ENCODE results near the gene POLA1. TPM values are rescaled to one million over a fixed set of nuclear protein-coding genes. Genes with fewer than 3 reads are reported as not detected.
"Not testable (repeated sequence)": the region's sequence is repeated elsewhere in the genome, so short reads cannot be mapped to it uniquely, and the experiment has no call there.

POLA1 gene
- total and polyA plus RNA-seq, 7 experiments from 2014 or later: 4.1 to 26.6 (median 6.5) TPM

DNA sequence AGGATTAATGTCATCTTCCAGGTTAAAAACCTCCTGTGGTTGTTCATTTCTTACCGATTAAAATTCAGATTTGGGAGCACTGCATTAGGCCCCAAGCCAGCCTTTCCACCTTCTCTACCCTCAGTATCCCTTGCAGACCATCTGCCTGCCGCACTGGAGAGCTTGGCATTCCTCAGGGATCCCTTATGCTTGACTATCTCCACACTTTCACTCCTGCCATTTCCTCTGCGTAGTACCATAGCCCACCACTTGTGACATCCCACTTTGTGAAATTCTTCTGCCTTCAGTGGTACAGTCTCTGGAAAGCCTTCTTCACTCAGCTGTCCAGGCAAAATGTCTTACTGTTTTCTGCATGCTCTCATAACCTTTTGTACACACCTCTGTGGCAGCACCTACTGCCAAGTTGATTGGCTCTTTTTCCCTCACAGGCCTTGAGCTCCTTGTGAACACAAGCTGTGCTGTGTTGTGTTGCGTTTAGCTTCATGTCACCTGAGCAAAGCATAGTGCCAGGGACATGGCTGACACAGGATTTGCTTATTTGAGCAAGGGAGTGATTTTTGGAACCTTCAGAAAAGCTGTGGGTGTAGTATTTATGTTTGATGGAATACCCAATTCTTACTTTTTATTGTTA, 165.6 kb downstream of the POLA1 start:
- POLR2A ChIA-PET: no interaction called here
- Mint-ChIP-seq H3K27me3 (no peaks in the 10 kb centered on the region), H3K27ac (no peak overlapping the region), H3K9me3 (peaks cover 0 to 2% (median 0%) of the 10 kb centered on the region in 11 donors), H3K36me3 (peaks cover 0 to 17% (median 3%) of the 10 kb centered on the region in 5 donors), H3K4me3 (no peak overlapping the region), H3K4me1 (peaks cover 0 to 2% (median 0%) of the 10 kb centered on the region in 7 donors)
- H3K27ac ChIP-seq (ENCODE audit: low read depth, low read length): no peak overlapping the region
- DNase-seq: no peak
- intact Hi-C loops (cut with micrococcal nuclease): no loop called here
- no peaks in the 10 kb centered on the region for H3K27me3 ChIP-seq (ENCODE audit: control insufficient read depth in 2 of 2, insufficient read depth in 2 of 2, low read length in 2 of 2)
- H3K9me3 ChIP-seq (ENCODE audit: control insufficient read depth in 2 of 3, low read length in 3 of 3): no peaks in the 10 kb centered on the region
- no peaks in the 10 kb centered on the region for H3K4me1 ChIP-seq (ENCODE audit: control insufficient read depth in 2 of 2, insufficient read depth in 2 of 2, low read length in 2 of 2)
- CTCF ChIA-PET: no interaction called here
- ATAC-seq: no peak
- no peak overlapping the region for H3K4me3 ChIP-seq (ENCODE audit: low read length)
- H3K36me3 ChIP-seq (ENCODE audit: control insufficient read depth in 2 of 3, insufficient read depth in 3 of 3, low read length in 3 of 3): no peaks in the 10 kb centered on the region

DNA sequence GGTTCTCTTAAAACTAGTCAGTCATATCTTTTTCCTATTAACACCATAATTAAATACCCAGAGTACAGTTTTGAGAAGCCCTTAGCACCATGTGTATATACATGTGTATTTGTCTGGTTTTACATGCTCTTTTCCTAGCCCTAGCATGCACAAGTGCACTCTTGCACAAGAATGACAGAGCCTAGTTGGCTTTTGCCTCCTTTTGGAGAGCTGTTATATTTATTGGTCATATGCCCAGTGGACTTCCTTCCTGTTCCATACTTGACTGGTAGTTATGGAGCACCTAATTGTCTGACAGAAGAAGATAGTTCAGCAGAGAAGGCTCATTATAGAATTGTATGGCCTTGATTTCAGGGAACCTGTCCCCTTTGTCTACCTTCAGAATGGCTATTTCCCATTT, 166.4 kb downstream of the POLA1 start:
- no peak overlapping the region for H3K4me3 ChIP-seq (ENCODE audit: low read length)
- CTCF ChIA-PET: no interaction called here
- no peak overlapping the region for H3K4me3 Mint-ChIP-seq
- DNase-seq: no peak
- no peak overlapping the region for H3K27ac Mint-ChIP-seq
- H3K9me3 ChIP-seq (ENCODE audit: control insufficient read depth in 2 of 3, low read length in 3 of 3): no peaks in the 10 kb centered on the region
- H3K36me3 ChIP-seq (ENCODE audit: control insufficient read depth in 2 of 3, insufficient read depth in 3 of 3, low read length in 3 of 3): no peaks in the 10 kb centered on the region
- H3K9me3 Mint-ChIP-seq: peaks cover 0 to 2% (median 0%) of the 10 kb centered on the region in 11 donors
- H3K4me1 Mint-ChIP-seq: peaks cover 0 to 2% (median 0%) of the 10 kb centered on the region in 7 donors
- POLR2A ChIA-PET: no interaction called here
- no peaks in the 10 kb centered on the region for H3K27me3 Mint-ChIP-seq
- ATAC-seq: no peak
- H3K27ac ChIP-seq (ENCODE audit: low read depth, low read length): no peak overlapping the region
- H3K4me1 ChIP-seq (ENCODE audit: control insufficient read depth in 2 of 2, insufficient read depth in 2 of 2, low read length in 2 of 2): no peaks in the 10 kb centered on the region
- H3K36me3 Mint-ChIP-seq: peaks cover 0 to 12% (median 0%) of the 10 kb centered on the region in 5 donors
- intact Hi-C loops (cut with micrococcal nuclease): no loop called here
- H3K27me3 ChIP-seq (ENCODE audit: control insufficient read depth in 2 of 2, insufficient read depth in 2 of 2, low read length in 2 of 2): no peaks in the 10 kb centered on the region

DNA sequence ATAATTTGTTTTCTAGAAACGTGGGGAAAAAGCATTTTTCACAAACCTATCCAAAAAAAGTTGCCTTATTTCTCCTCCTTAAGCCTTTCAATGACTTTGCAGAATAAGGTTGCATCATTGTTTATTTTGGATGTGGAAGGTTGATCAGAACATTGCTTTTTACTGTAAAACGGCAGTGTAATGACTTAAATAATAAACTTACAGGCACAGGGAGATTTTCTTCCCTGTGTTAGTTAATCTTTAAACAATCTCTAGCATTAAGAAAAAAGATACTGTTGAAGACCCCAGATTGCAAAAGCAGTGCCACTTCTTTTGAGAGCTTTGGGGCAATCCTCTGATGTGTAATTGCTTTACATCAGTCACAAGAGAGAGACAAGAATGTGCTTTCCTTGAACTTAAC, 168.6 kb downstream of the POLA1 start:
- Histone ChIP-seq H3K4me3 (ENCODE audit: low read length) (no peak overlapping the region), H3K36me3 (ENCODE audit: control insufficient read depth in 2 of 3, insufficient read depth in 3 of 3, low read length in 3 of 3) (no peaks in the 10 kb centered on the region), H3K4me1 (ENCODE audit: control insufficient read depth in 2 of 2, insufficient read depth in 2 of 2, low read length in 2 of 2) (no peaks in the 10 kb centered on the region), H3K27ac (ENCODE audit: low read depth, low read length) (no peak overlapping the region), H3K27me3 (ENCODE audit: control insufficient read depth in 2 of 2, insufficient read depth in 2 of 2, low read length in 2 of 2) (no peaks in the 10 kb centered on the region), H3K9me3 (ENCODE audit: control insufficient read depth in 2 of 3, low read length in 3 of 3) (no peaks in the 10 kb centered on the region)
- ATAC-seq (no peak), DNase-seq (no peak)
- Mint-ChIP-seq H3K27ac (no peak overlapping the region), H3K4me3 (no peak overlapping the region), H3K9me3 (peaks cover 0 to 2% (median 0%) of the 10 kb centered on the region in 11 donors), H3K27me3 (no peaks in the 10 kb centered on the region), H3K4me1 (peaks cover 0 to 2% (median 0%) of the 10 kb centered on the region in 7 donors), H3K36me3 (peaks cover 0 to 8% (median 0%) of the 10 kb centered on the region in 5 donors)
- CTCF ChIA-PET: no interaction called here
- intact Hi-C loops (cut with micrococcal nuclease): no loop called here
- POLR2A ChIA-PET: no interaction called here

DNA sequence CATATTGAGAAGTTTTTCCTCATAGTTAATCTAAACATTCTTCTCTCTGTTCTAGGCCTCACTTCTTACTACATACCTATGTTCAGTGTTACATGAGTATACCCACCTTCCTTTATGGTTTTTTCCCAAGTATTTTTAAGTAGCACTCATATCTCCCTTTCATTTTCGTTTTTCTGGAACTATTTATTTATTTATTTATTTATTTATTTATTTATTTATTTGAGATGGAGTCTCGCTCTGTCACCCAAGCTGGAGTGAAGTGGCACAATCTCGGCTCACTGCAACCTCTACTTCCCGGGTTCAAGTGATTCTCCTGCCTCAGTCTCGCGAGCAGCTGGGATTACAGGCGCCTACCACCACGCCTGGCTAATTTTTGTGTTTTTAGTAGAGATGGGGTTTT, 170.1 kb downstream of the POLA1 start:
- CTCF ChIA-PET; H3K27me3 Mint-ChIP-seq; H3K4me1 Mint-ChIP-seq; intact Hi-C loops (cut with micrococcal nuclease); ATAC-seq; H3K9me3 ChIP-seq (ENCODE audit: control insufficient read depth in 2 of 3, low read length in 3 of 3); H3K4me3 Mint-ChIP-seq; H3K4me3 ChIP-seq (ENCODE audit: low read length); H3K27me3 ChIP-seq (ENCODE audit: control insufficient read depth in 2 of 2, insufficient read depth in 2 of 2, low read length in 2 of 2); H3K9me3 Mint-ChIP-seq; DNase-seq; POLR2A ChIA-PET; H3K27ac ChIP-seq (ENCODE audit: low read depth, low read length); H3K4me1 ChIP-seq (ENCODE audit: control insufficient read depth in 2 of 2, insufficient read depth in 2 of 2, low read length in 2 of 2); H3K27ac Mint-ChIP-seq; H3K36me3 ChIP-seq (ENCODE audit: control insufficient read depth in 2 of 3, insufficient read depth in 3 of 3, low read length in 3 of 3): not testable (repeated sequence)
- H3K36me3 Mint-ChIP-seq: peaks cover 0 to 17% (median 0%) of the 10 kb centered on the region in 5 donors

- Histone ChIP-seq H3K27ac (ENCODE audit: low read depth, low read length) (no peak overlapping the region), H3K9me3 (ENCODE audit: control insufficient read depth in 2 of 3, low read length in 3 of 3) (no peaks in the 10 kb centered on the region), H3K4me1 (ENCODE audit: control insufficient read depth in 2 of 2, insufficient read depth in 2 of 2, low read length in 2 of 2) (no peaks in the 10 kb centered on the region), H3K4me3 (ENCODE audit: low read length) (no peak overlapping the region), H3K27me3 (ENCODE audit: control insufficient read depth in 2 of 2, insufficient read depth in 2 of 2, low read length in 2 of 2) (no peaks in the 10 kb centered on the region), H3K36me3 (ENCODE audit: control insufficient read depth in 2 of 3, insufficient read depth in 3 of 3, low read length in 3 of 3) (no peaks in the 10 kb centered on the region)
- ATAC-seq (no peak), DNase-seq (no peak)
- Mint-ChIP-seq H3K9me3 (no peaks in the 10 kb centered on the region), H3K27ac (no peak overlapping the region), H3K36me3 (peaks cover 0 to 9% (median 0%) of the 10 kb centered on the region in 5 donors), H3K27me3 (no peaks in the 10 kb centered on the region), H3K4me3 (no peak overlapping the region), H3K4me1 (no peaks in the 10 kb centered on the region)
- intact Hi-C loops (cut with micrococcal nuclease): no loop called here
- CTCF ChIA-PET: no interaction called here
- POLR2A ChIA-PET: no interaction called here
These were observed 176.4 kb downstream of the POLA1 start for GRCh38 chrX:24870143-24870542.

- CTCF ChIA-PET: no interaction called here
- no peak overlapping the region for H3K27ac ChIP-seq (ENCODE audit: low read depth, low read length)
- Mint-ChIP-seq H3K27me3 (no peaks in the 10 kb centered on the region), H3K9me3 (no peaks in the 10 kb centered on the region), H3K4me3 (no peak overlapping the region), H3K27ac (no peak overlapping the region), H3K4me1 (peaks cover 0 to 12% (median 0%) of the 10 kb centered on the region in 7 donors), H3K36me3 (peaks cover 0 to 5% (median 1%) of the 10 kb centered on the region in 5 donors)
- H3K9me3 ChIP-seq (ENCODE audit: control insufficient read depth in 2 of 3, low read length in 3 of 3): no peaks in the 10 kb centered on the region
- POLR2A ChIA-PET: no interaction called here
- H3K36me3 ChIP-seq (ENCODE audit: control insufficient read depth in 2 of 3, insufficient read depth in 3 of 3, low read length in 3 of 3): no peaks in the 10 kb centered on the region
- intact Hi-C loops (cut with micrococcal nuclease): no loop called here
- H3K4me1 ChIP-seq (ENCODE audit: control insufficient read depth in 2 of 2, insufficient read depth in 2 of 2, low read length in 2 of 2): no peaks in the 10 kb centered on the region
- H3K27me3 ChIP-seq (ENCODE audit: control insufficient read depth in 2 of 2, insufficient read depth in 2 of 2, low read length in 2 of 2): no peaks in the 10 kb centered on the region
- DNase-seq: no peak
- no peak overlapping the region for H3K4me3 ChIP-seq (ENCODE audit: low read length)
- ATAC-seq: no peak
These were observed 181.0 kb downstream of the POLA1 start for GRCh38 chrX:24874604-24875247.

All from naive thymus-derived CD4-positive, alpha-beta T cell (primary cell).